DMS 273 (cell line): ENCODE results near the gene BST2.

ENCODE experiments used
- DNase-seq: peaks from one replicate; lab custom pipeline; 2025; ENCODE audit not compliant: unreplicated experiment; lab: John Stamatoyannopoulos, UW

Gene BST2

DNA sequence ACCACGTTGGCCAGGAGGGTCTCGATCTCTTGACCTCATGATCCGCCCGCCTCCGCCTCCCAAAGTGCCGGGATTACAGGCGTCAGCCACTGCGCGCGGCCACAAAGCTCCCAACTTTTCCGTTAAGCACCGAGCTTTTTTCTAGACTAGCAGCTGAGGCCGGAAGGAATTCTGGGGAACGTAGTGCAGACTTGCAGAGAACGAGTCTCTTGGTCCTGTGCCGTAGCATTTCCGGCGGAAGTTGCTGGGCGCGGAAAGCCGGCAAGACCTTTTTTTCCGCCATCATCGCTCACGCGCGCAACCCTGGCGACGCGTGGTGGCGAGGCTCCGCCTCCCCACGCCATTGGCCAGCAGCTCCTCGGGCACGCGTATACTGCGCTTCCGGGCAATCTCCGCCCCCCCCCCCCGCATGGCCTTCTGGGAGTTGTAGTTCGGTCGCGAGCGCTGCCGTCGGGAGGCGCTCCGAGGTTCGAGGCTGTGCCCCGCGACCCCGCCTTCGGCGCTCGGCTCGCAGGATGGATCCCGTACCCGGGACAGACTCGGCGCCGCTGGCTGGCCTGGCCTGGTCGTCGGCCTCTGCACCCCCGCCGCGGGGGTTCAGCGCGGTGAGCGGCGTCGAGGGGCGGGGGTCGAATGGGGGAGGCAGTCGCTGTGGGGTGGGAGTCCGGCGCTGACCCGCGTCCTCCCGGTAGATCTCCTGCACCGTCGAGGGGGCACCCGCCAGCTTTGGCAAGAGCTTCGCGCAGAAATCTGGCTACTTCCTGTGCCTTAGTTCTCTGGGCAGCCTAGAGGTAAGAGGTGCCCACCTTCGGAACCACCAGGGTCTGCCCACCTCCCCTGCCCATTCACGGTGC, 14.4 kb upstream of the BST2 start, which contains the start of gene MVB12A:
TSS of gene MVB12A (plus strand) at position 427 of the 854 bp plus-strand sequence. CDS start at position 516, 89 bp downstream.
- peak; percentile 99 for DNase-seq

DNA sequence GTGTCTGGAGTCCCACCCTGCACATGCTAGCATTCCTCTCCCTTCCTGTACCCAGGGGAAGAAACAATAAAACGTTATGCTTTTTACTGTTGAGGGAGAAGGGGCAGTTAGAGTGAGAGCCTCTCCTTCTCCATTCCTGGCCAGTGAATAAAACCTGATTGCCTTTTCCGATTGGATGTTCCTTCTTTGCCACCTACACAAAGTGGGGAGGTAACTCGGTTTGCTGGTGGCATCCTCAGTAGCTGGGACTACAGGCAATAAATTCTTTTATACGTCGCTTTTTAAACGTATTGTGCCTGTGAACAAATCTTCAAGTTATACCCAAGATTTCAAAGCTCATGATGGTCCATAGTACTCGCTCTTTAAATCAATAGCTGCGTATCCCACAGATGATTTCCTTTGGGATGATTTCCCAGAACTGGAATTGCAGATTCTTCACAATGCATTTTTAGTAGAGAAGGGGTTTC, 13.8 kb upstream of the BST2 start:
- DNase-seq, result peak; percentile 61

DNA sequence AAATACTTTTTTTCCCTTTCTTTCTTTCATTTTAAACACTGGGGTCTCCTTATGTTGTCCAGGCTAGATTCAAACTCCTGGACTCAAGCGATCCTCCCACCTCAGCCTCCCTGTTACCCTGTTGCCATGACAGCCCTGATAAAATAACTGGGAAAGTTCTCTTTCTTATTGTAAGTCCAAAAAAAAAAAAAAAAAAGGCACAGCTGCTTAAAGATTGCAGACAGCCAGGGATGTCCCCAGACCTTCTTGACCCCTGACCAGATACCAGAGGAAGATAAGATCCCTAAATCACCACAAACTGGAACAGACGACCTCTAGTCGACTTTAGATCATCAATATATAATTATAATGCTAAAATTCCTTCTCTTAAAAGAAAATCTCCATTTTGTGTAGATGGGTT, 13.3 kb upstream of the BST2 start:
- no peak for DNase-seq

DNA sequence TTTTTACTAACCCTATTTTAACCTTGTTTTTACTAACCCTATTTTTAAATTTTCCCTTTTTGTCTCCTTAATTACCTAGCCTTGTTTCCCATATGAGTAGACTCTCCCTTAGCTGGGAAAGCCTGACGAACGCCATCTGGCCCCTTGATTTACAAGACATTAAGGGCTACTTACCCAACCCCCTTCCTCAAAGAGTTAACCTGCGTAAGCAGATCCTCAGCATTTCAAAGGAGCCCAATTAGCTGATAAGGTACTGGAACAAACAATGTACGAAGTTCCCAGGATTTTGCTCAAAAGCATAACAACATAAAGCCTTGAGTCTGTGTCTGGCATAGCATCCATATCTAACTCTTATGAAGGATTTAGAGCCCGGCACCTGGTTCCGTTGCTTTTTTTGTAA, 9.7 kb upstream of the BST2 start:
- DNase-seq, result peak; percentile 77

DNA sequence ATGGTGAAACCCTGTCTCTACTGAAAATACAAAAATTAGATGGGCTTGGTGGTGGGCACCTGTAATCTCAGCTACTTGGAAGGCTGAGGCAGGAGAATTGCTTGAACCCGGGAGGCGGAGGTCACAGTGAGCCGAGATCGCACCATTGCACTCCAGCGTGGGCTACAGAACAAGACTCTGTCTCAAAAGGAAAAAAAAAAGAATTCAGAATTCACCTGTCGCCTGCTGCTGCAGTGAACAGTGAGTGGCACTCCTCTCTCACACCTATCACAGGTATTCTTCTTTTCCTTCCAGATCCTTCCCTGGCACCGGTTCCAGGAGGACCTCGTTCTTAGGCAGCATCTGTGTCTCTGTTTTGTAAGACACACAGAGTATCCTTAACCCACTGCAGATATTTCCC, 8.7 kb upstream of the BST2 start:
- DNase-seq, result no peak

DNA sequence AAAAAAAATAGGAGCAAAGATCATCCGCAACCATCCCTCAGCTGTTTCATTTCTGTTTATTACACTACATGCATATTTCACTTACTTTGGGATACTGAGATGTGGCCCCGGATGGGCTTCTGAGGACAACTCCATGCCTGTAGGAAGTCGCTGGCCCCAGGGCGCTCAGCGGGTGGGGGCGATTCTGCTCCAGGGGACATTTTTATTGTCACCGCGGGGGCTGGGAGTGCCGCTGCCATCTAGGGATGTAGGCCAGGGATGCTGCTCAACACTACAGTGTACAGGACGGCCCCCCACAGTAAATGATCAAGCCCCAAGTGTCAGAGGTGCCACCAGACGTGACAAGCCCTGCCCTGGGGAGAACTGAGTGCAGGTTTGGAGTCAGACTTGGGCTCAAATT, 6.4 kb upstream of the BST2 start:
- DNase-seq, result no peak

DNA sequence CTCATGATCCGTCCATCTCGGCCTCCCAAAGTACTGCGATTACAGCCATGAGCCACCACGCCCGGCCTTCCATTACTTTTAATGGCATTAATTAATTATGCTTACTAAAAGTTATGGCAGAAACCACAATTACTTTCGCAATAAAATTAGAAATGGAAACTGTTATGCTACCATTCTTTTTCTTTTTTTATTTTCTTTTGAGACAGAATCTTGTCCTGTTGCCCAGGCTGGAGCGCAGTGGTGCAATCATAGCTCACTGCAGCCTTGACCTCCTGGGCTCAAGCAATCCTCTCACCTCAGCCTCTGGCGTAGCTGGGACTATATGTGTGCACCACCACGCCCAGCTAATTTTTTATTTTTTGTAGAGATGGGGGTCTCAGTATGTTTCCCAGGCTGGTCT, 4.6 kb upstream of the BST2 start:
- DNase-seq, result no peak

DNA sequence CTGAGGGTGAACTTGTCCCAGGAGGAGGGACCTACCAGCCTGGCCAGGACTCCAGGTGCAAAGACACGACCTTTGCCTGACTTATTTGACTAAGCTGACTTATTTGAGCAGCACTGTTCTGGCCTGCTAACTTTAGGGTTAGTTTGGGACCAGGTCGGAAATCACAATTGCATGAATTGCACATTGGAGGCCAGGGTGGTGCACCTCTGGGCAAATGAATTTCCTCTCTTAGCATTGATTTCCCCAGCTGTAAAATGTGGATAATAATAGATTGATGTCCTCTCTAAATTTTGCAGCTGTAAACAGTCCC, 1.4 kb upstream of the BST2 start:
- DNase-seq, result no peak

DNA sequence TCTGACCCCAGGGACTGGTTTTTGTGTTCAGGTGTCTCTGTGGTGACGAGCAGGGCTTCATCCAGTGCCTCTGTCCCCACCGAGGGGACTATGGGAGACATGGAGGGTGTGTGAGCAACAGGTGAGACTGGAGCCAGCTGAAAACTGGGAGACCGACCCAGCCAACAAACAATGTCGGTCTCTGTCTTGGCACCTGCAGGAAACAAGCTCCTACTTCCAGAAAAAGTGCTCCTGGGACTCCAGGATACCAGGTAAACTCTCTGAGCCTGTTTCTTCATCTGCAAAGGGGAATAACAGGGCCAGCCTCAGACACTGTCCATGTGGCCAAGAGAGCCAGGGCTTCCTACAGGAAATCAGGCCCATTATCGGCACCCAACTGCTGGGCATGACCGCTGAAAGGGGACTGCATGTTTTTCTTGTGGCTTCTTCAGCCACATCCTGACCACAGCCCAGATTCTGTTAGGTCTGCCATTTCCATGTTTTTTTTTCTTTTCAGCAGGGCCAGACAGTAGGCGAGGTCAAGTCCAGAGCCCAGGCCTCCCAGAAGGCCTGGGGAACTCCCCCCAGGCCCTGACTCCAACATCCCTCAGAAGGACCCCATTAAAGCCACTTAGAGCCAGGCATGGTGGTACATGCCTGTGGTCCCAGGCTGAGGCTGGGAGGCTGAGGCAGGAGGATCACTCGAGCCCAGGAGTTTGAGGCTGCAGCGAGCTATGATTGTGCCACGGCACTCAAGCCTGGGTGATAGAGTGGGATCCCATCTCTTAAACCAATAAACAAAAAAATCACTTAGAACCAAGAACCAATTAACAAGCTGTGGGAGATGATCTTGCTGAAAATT, 836 bp upstream of the BST2 start:
- no peak for DNase-seq

DNA sequence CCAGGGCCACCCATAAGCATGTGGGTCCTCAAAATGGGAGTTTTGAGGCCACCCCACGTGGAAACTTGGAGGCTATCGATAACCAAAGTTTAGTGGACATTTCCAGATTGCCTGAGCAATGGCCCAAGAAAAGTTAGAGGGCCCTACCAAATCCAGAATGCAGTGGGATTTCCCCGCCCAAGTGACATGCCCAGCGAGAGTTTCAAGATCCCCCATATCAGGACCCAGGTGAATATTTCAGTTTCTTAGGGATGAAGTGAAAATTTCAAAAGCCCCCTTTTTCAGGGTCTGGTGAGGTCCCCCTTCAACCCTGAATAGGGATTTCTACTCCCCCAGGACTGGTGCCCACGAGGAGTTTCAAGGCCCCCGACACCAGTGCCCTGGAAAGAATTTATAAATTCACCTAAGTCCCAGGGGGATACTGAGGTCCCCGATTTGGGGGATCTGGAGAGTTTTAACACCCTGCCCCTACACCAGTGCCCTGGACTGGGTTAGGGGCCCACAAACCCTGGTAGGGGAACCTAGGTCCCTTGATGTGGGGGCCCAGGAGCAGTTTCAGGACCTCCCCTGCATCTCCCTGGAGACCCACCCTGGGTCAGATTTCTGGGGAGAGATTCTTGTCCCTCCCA, 695 bp downstream of the BST2 start:
- DNase-seq, result no peak

DNA sequence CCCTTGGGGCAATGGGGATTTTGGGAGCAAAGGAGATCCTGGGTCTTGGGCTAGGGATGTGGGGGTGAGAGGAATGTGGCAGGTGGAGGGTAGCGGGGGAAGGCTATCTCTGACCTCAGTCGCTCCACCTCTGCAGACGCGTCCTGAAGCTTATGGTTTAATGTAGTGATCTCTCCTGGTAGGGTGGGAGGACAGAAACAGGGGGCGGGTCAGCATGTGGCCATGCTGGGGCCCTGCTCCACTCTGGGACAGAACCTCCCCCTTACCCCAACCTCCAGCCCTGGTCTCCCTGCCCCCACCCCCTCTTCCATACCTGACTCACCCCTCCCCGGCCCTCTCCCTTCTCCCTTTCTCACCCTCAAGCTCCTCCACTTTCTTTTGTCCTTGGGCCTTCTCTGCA, 1.4 kb downstream of the BST2 start:
- no peak for DNase-seq

DNA sequence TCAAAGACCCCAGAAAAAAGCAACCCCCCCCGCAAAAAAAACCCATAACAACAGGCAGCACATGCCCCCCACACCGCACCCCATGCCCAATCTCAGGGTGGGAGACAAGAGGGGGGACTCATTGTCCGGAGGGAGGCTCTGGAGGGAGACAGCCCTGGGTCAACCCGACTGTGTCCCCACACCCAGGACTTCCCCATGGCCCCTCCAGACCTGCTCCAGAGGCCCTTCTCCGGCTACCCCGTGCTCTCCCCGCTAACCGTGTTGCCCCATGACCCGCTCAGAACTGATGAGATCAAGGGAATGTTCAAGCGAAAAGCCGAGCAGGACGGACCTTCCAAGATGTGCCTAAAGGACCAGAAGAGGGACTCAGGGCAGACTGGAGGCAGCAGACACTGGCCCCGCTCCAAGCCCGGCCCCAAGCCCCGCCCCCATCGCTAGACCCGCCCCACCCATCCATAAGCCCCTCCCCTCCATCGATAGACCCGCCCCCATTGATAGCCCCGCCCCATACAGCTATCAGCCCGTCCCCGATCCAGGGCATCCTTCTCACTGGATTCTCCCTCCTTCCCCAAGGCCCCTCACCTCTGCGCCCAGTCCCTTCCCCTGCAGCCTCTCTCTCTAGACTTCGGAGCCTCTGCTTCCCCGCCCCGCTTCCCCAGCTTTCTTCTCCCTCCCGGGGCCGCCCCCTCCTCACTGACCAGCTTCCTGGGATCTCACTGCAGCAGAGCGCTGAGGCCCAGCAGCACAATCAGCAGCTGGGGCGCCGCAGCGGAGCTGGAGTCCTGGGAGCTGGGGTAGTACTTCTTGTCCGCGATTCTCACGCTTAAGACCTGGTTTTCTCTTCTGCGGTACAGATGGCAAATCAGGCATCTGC, 2.2 kb downstream of the BST2 start:
- DNase-seq, result peak; percentile 31

DNA sequence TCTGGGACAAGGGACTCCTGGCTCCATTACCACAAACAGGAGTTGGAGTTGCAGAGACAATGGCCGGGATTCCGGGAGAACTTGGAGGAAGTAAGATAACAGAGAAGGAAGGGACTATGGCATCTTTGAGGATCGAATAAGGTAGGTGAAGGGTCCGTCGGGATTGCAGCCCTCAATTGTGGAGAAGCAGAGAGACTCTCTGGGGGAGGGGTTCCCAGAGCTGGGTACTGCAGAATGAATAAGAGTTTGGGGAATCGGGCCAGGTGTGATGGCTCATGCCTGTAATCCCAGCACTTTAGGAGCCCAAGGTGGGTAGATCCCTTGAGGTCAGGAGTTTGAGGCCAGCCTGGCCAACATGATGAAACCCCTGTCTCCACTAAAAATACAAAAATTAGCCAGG, 3.8 kb downstream of the BST2 start:
- DNase-seq, result no peak

DNA sequence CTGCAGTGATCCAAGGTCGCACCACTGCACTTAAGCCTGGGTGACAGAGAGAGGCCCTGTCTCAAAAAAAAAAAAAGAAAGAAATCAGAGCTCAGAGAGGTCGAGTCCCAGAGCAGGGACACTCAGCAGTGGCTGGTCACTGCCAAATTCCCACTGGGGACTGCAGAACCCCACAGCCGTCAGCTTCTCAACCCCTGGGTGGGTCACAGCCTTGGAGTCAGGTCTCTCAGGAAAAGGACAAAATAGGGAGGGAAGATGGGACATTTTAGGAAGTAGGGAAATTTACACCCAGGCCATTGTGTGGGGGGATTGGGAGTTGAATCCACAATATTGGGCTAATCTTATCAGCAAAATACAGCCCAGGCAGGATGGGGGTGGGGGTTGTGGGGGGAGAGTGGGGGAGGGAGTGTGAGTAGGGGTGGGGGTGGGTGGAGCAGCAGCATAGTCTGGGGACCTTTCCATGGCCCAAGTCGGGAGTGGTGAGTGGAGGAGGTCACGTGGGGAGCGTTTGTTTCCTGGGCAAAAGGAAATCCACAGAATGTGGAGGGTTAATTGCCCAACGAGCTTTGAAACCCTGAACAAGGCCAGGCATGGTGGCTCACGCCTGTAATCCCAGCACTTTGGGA, 6.4 kb downstream of the BST2 start:
- DNase-seq, result no peak

DNA sequence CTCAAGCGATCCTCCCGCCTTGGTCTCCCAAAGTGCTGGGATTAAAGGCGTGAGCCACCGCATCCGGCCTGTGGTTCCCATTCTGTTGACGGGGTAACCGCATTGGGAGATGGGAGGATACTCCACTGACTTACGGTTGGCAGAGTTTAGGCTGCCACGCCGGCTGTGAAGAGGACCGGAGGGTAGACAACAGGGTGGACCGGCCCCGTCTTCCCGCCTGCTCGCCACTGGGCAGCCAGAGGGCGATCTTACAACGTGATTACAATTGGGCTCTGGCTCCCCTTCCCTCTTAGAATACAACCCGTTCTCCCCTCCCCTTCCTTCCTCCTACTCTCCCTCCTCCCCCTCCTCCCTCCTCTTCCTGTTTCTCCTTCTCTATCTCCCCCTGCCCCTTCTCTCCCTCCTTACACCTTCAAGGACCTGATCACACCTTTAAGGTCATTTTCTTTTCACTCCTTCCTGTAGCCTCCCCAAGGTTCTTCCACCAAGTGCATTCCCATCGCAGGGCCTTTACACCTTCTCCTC, 10.5 kb downstream of the BST2 start:
- peak; percentile 62 for DNase-seq

DNA sequence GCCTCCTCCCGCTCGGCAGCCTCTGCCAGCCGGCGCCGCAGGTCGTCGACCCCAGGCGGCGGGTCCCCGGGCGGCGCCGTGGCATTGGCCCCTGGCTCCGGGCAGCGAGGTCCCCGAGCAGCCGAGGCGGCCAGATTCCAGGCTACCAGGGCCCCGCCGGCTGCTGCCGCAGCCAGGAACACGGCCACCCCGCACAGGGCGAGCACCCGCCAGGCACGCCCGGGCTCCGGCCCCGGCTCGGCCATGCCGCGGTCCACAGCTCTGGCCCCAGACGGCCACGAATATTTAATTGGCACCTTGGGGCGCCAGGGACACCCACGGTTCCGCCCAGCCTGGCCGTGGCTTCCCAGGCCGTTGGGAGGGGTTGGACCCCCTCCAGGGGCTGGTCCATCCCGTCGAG, 11.5 kb downstream of the BST2 start, which contains the start of gene CCDC194:
TSS of gene CCDC194 (minus strand) at position 283 of the 400 bp plus-strand sequence. CDS start at position 245, 38 bp downstream.
- no peak for DNase-seq

DNA sequence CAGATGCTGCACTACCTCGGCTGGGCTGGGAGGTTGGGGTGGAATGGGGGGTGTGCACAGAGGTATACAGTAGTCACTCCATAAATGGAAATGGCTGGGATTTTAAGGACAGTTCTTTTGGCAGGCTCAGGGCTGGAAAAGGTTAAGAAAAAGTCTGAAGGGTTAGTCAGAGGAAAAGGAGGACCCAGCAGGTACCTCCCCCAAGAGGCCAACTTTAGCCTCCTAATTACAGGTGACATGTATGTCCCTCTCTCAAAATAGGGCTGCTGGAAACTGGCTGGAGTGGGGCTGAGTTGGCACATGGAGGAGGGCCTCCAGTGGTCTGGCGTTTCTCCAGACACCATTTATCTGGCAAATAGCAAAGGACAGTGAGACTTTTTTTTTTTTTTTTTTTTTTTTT, 12.4 kb downstream of the BST2 start:
- peak; percentile 20 for DNase-seq

DNA sequence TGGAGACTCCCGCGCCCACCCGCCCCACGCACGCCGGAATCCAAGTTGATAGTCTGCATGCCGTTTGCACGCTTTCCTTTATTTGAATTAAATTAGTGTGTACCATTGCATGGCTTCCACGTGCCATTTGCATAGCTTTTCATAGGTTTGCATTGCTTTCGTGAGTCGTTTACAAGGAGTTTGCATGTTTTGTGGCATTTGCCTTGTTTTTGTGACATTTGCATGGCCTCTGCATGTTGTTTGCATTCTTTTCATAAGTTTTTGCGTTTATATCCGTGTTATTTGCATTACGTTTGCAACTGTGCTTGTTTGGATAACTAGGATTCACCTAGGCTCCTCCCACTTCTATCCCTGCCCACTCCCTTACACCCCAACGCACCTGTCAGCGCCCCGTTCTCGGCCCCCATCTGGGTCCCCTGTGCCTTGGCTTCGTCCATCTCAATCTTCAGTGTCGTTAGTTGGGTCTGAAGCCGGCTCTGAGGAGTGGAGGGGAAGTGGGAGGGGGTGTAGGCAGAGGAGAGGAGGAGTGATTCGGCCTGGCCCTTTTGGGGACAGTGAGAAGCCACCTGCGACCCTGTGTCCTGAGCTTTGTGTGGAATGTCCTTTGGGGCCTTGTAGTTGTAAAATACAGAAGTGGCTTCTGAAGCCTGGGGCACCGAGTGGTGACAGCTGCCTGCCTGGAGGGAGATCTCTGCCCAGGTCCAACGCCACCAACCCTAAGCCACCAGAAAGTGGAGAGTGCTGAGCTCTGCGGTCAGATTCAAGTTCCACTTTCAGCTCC, 13.9 kb downstream of the BST2 start:
- no peak for DNase-seq
